ENCODE results near the gene GNAI3.

Gene GNAI3

DNA sequence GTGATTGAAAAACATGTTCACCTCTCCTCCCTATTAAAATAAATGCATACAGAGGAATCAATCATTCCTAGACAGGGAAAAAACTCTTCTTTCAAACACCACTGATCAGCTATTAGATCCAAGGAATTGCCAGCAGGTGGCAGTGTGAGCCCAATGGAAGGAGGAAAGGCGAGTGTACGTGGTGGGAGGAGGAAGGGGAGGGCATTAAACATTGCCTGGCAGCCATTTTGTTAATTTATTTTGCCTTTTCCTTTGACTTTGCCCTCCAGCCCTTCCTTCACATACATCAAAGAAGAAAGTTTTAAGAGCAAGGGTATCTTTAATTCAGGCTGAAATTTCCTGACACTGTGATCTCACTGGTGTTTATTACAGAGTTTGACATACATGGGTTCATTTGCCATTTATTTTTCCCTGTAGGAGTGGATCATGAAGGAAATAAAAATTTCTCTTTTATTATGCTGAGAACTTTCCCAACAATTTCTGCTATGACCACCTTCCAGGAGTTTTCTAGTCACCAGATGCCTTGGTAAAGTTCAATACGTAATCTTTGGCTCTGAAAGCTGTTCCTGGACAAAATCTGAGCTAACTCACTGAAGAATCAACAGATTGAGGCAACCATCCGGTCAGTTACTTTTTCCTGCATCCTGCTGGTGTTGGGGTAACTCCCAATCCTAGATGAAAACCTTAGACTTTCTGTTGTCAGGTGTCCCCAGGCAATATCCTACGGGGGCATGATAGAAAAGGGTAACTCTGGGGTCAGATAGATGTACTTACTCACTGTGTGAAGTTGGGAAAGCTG is 1.9 kb upstream of the GNAI3 start:
- DNase-seq (ENCODE audit: low spot score): peak; percentile 81

DNA sequence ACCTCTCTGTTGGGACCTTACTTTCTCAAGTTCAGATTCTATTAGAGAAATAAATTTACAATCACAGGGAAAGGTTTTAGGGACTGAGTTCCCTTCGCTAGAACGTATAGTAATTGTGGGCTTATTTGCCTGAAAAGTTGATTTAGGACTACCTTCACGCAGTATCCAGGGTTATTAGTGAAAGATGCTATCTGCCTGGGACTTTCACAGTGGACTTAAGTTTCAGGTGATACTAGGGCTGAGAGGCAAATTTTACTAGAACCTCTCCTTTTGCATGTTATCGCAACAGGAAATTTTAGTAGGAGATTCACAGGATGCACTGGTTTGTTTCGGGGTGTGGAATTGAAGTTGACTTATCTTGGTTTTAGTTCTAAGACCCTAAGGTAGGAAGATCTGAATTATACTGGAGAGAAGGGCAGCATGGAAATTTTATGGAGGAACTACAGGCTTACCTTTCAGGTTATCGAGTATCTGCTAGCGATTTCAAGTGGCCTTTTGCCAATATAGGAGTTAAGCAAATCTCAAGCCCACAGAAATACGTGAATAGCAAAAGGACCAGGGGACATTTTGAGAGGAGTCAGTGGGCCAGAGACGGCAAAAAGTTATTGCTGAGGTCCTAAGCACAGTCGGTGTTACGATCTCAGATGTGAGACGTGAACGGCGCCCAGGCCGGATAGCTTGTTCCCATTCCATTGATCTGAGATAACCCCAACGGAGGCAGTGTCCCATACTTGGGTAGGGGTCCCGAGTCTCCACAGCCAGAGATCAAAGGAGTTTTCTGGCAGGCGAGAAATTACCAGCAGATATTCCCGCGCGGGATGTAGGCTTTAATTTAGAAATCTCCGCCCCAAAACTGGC is 723 bp upstream of the GNAI3 start:
- no peak for DNase-seq (ENCODE audit: low spot score)

- no peak for DNase-seq (ENCODE audit: low spot score)
Measured at GRCh38 chr1:109556563-109556962, 8.1 kb downstream of the GNAI3 start.

GRCh38 chr1:109557520-109557919 is 9.1 kb downstream of the GNAI3 start:
- DNase-seq (ENCODE audit: low spot score): no peak

DNA sequence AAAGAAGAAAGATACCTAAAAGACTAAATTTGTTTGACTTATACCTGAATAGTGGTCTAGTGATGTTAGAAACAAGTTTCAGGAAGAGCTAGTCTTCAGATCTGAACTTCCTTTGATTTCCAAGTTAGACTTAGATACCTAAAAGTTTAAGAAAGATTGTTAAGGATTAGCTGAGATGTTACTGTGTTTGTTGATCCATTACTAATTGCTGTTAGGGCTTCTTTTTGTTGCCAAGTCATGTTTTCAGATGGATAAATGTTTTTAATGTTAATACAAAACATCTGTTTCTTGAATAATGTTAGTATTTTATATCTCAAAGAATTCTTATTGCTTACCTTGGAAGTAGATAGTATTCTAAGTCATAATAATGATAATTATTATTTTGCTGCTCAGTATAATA is 11.6 kb downstream of the GNAI3 start:
- DNase-seq (ENCODE audit: low spot score): no peak

- no peak for DNase-seq (ENCODE audit: low spot score)
Measured at GRCh38 chr1:109564194-109564878, 15.9 kb downstream of the GNAI3 start.

DNA sequence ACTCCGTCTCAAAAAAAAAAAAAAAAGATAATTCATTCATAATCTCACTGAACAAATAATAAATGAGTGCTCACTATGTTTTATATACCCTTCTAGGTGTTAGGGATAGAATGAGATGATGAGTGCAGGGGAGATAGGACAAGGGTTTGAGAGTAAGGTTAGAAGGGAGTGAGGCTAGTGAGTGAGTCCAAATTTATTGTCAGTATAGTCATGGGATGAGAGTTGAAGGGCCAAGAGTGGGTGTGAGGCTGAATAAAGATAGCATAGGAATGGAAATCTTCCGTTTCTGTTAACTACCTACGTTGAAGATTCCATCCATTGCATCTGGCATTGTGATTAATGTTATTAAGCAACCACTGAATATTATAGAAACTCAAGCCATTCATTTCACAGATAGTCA is 16.8 kb downstream of the GNAI3 start:
- no peak for DNase-seq (ENCODE audit: low spot score)

GRCh38 chr1:109566982-109567381 is 18.6 kb downstream of the GNAI3 start:
- no peak for DNase-seq (ENCODE audit: low spot score)

DNA sequence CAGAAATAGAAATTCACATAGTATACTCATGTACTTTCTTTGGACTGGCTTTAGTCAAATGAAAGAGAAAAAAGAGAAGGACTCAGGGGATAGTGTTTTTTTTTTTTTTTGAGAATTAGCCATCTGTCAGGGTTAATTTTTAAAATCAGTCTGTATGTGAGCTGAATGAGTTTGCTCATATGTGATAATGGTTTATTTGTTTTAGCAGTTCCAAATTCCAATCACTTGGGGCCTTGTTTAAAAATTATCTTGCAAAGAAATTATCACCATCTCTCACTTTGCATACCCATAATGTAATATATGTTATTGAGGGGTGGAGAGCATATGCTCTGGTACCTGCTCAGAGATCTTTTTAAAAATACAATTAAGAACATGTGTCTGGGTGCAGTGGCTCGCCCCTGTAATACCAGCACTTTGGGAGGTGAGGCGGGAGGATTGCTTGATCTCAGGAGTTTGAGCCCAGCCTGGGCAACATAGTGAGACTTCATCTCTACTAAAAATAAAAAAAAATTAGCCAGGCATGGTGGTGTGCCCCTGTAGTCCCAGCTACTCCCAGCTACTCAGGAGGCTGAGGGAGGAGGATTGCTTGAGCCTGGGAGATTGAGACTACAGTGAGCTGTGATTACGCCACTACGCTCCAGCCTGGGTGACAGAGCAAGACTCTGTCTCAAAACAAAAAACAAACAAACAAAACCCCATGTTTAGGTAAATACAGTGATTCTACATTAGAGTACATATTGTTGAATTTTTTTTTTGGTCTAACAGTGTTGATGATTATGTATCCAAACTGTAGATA is 19.7 kb downstream of the GNAI3 start:
- no peak for DNase-seq (ENCODE audit: low spot score)

DNA sequence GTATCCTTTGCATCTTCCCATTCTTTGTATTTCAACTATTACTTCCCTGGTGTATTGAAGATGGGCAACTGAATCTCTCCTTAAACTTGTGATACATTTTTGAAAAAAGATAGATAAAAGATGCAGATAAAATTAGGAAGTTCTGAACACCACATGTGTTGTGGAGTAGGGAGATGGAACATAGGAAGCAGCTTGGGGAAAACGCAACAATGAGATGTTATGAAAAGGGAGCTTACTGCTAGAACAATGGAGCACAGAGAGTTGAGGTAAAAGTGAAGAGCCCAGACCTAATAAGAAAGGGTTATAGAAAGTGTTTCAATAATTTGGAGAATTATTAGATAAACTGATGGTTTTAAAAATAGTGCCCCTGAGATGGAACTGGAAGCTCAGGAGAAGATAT is 20.9 kb downstream of the GNAI3 start:
- no peak for DNase-seq (ENCODE audit: low spot score)

- DNase-seq (ENCODE audit: low spot score): no peak
Measured at GRCh38 chr1:109570414-109570813, 22.0 kb downstream of the GNAI3 start.

DNA sequence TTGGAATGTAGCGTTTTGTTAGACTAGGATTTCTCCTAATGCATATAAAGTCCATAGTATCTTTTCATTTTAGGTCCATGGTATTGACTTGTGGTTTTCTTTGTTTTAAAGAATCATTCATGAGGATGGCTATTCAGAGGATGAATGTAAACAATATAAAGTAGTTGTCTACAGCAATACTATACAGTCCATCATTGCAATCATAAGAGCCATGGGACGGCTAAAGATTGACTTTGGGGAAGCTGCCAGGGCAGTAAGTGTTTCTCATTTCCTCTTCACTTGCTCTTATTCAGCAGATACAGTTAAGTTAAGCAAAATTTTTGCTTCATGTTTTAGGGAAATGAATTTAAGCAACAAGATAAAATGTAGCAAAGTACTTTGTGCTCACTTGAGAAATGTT is 25.4 kb downstream of the GNAI3 start:
- DNase-seq (ENCODE audit: low spot score): no peak

GRCh38 chr1:109578947-109579443 is 30.6 kb downstream of the GNAI3 start:
- no peak for DNase-seq (ENCODE audit: low spot score)

DNA sequence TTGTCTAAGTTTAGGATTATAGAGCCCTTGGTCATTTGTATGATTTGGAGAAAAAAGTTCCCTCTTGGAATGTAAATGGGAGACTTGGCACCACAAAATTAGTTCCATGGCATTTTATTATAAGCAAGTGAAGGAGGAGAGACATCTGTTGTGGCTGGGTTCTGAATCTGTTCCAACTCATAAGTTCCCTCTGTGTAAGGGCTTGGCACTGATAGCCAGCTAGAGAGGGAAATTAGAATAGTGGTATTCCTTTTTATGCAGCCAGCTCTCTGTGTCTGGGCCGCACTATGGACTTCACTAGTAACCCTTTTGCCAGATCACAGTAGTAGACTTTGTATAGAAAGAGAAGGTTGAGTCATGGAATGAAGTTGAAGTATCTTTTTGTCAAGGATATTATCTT is 31.1 kb downstream of the GNAI3 start:
- no peak for DNase-seq (ENCODE audit: low spot score)

DNA sequence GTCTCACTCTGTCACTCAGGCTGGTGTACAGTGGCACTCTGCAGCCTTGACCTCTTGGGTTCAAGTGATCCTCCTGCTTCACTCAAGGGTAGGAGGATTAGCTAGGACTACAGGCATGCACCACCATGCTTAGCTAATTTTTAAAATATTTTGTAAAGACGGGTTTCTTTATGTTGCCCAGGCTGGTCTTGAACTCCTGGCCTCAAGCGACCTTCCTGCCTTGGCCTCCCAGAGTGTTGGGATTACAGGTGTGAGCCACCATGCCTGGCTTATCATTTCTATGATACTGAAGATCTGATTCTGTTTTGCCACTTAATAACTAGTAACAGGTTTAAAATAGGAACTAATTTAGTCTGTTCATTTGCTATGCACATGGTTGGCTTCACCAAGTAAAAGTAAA is 33.6 kb downstream of the GNAI3 start:
- DNase-seq (ENCODE audit: low spot score): no peak

DNA sequence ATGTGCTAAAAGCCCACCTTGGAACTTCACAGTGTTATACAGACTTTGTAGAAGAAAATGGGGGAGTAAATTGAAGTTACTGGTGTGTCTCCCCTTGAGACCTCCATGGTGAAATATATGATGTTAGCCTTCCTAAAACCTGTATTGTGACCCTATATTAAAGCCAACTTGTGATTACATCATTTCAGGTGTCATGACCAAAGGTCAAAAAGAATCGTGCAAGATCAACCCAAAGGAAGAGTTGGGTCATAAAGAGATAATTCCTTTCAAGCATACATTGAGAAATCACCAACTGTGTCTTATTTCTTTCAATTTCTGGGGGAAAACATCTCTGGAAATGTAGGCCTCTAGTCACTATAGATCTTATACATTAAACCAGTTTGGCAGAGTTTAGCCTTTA is 36.4 kb downstream of the GNAI3 start:
- DNase-seq (ENCODE audit: low spot score): no peak

DNA sequence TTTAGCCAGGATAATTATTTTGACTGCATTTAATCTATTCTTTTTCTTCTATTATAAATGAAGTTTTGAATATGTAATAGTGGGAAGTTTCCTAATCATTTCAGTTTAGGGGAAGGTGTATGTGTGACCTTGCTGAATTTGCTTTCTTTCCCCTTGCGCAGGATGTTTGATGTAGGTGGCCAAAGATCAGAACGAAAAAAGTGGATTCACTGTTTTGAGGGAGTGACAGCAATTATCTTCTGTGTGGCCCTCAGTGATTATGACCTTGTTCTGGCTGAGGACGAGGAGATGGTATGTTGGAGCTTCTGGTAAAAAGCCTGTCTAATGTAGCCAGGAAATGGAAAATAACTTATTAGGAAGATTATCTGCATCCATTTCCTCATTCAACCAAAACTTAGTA is 37.6 kb downstream of the GNAI3 start:
- no peak for DNase-seq (ENCODE audit: low spot score)

- no peak for DNase-seq (ENCODE audit: low spot score)
Measured at GRCh38 chr1:109589177-109589576, 40.8 kb downstream of the GNAI3 start.

DNA sequence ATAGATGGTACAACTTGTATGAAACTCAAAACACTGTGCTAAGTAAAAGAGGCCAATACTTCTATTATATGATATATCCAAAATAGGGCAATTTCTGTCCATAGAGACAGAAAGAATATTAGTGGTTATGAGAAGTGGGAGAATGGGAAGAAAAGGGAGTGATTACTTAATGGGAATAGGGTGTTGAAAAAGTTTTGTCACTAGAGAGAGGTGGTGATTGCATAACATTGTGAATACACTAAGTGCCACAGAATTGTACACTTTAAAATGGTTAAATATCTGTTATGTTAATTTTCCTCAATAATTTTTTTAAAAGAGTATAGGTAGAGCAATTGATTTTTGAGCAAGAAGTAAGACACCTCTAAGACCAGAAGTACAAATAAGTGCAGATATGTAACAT is 41.3 kb downstream of the GNAI3 start:
- no peak for DNase-seq (ENCODE audit: low spot score)

DNA sequence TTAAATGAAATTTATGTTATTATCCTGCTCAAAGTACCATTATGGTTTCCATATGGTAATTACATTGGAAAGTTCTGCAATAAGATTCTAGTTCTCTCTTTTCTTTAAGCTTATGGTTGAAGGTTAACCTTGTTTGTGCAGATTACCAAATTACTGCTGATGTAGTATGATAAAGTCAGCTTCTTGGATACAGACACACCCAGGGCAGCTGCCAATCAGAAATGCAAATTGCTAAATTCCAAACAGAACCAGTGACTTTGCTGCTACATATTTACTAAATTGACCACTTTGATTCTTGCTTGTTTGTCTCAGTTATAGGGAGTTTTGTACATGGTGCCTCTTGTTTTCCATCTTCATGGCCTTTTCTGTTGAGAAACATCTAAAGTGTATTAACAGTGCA is 44.5 kb downstream of the GNAI3 start:
- DNase-seq (ENCODE audit: low spot score): no peak

DNA sequence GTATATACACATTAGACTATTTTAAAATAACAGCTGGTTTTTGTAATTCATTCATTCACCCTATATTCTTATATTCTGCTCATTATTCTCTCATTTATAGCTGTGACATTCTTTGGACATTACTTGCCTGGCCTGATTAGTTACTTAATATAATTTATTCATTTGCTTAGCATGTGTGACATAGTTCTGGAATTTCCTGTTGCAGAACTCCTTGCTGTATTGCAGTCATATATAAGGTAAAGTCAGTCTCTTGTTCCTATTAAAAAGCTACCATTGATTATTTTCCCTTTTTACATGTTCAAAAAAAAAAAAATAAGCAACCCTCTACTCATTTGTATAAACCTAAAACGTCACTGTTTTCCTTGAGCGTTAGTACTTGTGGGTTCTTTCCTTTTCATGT is 47.1 kb downstream of the GNAI3 start:
- no peak for DNase-seq (ENCODE audit: low spot score)

DNA sequence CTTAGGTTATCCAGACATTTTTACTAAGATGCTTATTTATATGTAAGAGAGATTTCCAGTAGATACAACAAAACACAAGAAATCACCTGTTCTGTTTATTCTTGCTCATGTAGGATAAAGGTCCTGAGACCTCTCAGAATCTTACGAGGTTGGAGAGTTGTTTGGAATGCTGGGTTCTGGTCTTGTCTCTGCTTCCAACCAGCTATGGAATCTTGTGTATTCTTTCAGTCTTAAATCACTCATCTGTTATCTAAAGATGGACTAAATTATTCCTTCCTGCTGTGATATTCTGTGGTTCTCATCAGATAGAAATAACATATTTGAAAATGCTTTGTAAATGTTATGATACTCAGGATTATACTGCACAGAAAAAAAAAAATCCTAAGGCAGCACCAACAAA is 49.7 kb downstream of the GNAI3 start:
- no peak for DNase-seq (ENCODE audit: low spot score)
